Ishikawa (cell line): ENCODE data around the gene ELP4.

Experiments
- CEBPB ChIP-seq: IDR thresholded peaks from 2 replicates; pipeline ENCODE4 v1.6.1; 2012
- CREB1 ChIP-seq: IDR thresholded peaks from 2 replicates; pipeline ENCODE4 v1.6.1; 2012; ENCODE audit warnings: low read depth
- EGR1 ChIP-seq: IDR thresholded peaks from 2 replicates; pipeline ENCODE4 v1.6.1; 2012
- EP300 ChIP-seq: IDR thresholded peaks from 2 replicates; pipeline ENCODE4 v1.6.1; 2012; ENCODE audit warnings: borderline replicate concordance
- FOXM1 ChIP-seq: IDR thresholded peaks from 2 replicates; pipeline ENCODE4 v1.6.1; 2012; ENCODE audit warnings: low read depth, borderline replicate concordance
- NFIC ChIP-seq: IDR thresholded peaks from 2 replicates; pipeline ENCODE4 v1.6.1; 2012
- RAD21 ChIP-seq: IDR thresholded peaks from 2 replicates; pipeline ENCODE4 v1.6.1; 2012; ENCODE audit warnings: low read depth
- REST ChIP-seq: IDR thresholded peaks from 2 replicates; pipeline ENCODE4 v1.6.1; 2012; ENCODE audit warnings: low read depth, mild to moderate bottlenecking
- TAF1 ChIP-seq: IDR thresholded peaks from 2 replicates; pipeline ENCODE4 v1.6.1; 2012; ENCODE audit warnings: low read depth, mild to moderate bottlenecking
- TCF12 ChIP-seq: IDR thresholded peaks from 2 replicates; pipeline ENCODE4 v1.6.1; 2012; ENCODE audit warnings: low read depth
- USF1 ChIP-seq: IDR thresholded peaks from 2 replicates; pipeline ENCODE4 v1.6.1; 2012
- YY1 ChIP-seq: IDR thresholded peaks from 2 replicates; pipeline ENCODE4 v1.6.1; 2012; ENCODE audit warnings: low read depth
- ZBTB7A ChIP-seq: IDR thresholded peaks from 2 replicates; pipeline ENCODE4 v1.6.1; 2012; ENCODE audit warnings: low read depth

GRCh38 chr11:31671681-31672080, 162.1 kb downstream of the ELP4 start:
- TF ChIP-seq EP300 (no peak), TAF1 (no peak), CREB1 (no peak), TCF12 (no peak), RAD21 (no peak), EGR1 (no peak), FOXM1 (no peak), CEBPB (no peak), NFIC (no peak), ZBTB7A (no peak), REST (no peak), YY1 (no peak), USF1 (no peak)
